Calu3 (cell line): Measurements from ENCODE around the gene CROT. TPM values are rescaled to one million over a fixed set of nuclear protein-coding genes. Genes with fewer than 3 reads are reported as not detected.

ENCODE experiments used
- BruUV-seq: library from RNA; stranded (reverse); fragments of 400-500 nt; replicated peaks from 2 replicates; lab custom pipeline; 2021; lab: Mats Ljungman, UMichigan
- CTCF ChIA-PET: fragments of 300-600 bp; sonication (Branson Sonifier 250); formaldehyde crosslinking; loops from one replicate; lab custom pipeline; 2022; ENCODE audit warnings: antibody characterized with exemption; lab: Charles Lee
- DNase-seq: peaks from one replicate; pipeline ENCODE4 v3.0.0; 2022
- H3K27ac Mint-ChIP-seq: one replicate; pipeline ENCODE4 v1.8.0; 2022; ENCODE audit warnings: mixed read lengths; ENCODE audit not compliant: unreplicated experiment
- H3K27me3 Mint-ChIP-seq: one replicate; pipeline ENCODE4 v1.8.0; 2022; ENCODE audit warnings: mixed read lengths; ENCODE audit not compliant: unreplicated experiment
- H3K36me3 Mint-ChIP-seq: one replicate; pipeline ENCODE4 v1.8.0; 2022; ENCODE audit warnings: mild to moderate bottlenecking, moderate library complexity, mixed read lengths; ENCODE audit not compliant: insufficient read depth, unreplicated experiment
- H3K4me1 Mint-ChIP-seq: one replicate; pipeline ENCODE4 v1.8.0; 2022; ENCODE audit warnings: mild to moderate bottlenecking, low read depth, mixed read lengths; ENCODE audit not compliant: unreplicated experiment
- H3K4me3 Mint-ChIP-seq: one replicate; pipeline ENCODE4 v1.8.0; 2022; ENCODE audit warnings: mild to moderate bottlenecking, low read depth, moderate library complexity, mixed read lengths; ENCODE audit not compliant: unreplicated experiment
- H3K9me3 Mint-ChIP-seq: one replicate; pipeline ENCODE4 v1.8.0; 2022; ENCODE audit warnings: low read depth, mixed read lengths; ENCODE audit not compliant: unreplicated experiment
- intact Hi-C: fragments of 100-400 bp; cut with micrococcal nuclease; formaldehyde crosslinking; loops from one replicate; pipeline ENCODE4 v1.10.0; 2022; ENCODE audit not compliant: unreplicated experiment
- total RNA-seq: library from RNA; stranded (reverse); gene quantifications from 2 replicates; pipeline ENCODE4 v1.2.3, GENCODE V29; 2022
- TF ChIP-seq, protein P1 (sequence below): fragments of 200-600 bp; IDR thresholded peaks from one replicate; pipeline ENCODE4 v1.8.0; 2022; ENCODE audit warnings: antibody characterized with exemption; ENCODE audit not compliant: unreplicated experiment

CROT gene
- total RNA-seq, 1 experiment from 2014 or later: 7.3 TPM

DNA sequence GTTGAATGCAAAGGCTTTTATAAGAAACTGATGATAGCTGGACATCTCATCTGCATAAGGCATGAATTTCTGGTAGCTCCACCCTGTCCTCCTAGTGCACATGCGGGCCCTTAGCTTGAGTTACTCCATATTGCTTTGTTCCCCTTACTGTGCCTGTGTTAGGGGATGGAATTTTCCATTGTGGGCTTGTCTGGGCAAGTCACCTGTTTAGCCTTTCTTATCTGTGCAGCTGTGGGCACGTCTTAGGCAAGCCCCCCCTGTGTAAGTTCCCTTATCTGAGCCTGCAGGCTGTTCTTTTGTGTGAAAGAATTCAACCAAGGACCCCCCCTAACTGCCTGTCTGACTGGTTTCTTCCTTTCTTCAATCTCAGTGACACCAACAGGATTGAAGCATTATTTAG, 14.5 kb upstream of the CROT start:
- Mint-ChIP-seq H3K9me3 (peaks cover 2% of the 10 kb centered on the region), H3K36me3 (no peaks in the 10 kb centered on the region), H3K27me3 (no peaks in the 10 kb centered on the region), H3K27ac (no peak overlapping the region), H3K4me1 (peaks cover 15% of the 10 kb centered on the region), H3K4me3 (no peak overlapping the region)
- TF ChIP-seq, protein P1, sequence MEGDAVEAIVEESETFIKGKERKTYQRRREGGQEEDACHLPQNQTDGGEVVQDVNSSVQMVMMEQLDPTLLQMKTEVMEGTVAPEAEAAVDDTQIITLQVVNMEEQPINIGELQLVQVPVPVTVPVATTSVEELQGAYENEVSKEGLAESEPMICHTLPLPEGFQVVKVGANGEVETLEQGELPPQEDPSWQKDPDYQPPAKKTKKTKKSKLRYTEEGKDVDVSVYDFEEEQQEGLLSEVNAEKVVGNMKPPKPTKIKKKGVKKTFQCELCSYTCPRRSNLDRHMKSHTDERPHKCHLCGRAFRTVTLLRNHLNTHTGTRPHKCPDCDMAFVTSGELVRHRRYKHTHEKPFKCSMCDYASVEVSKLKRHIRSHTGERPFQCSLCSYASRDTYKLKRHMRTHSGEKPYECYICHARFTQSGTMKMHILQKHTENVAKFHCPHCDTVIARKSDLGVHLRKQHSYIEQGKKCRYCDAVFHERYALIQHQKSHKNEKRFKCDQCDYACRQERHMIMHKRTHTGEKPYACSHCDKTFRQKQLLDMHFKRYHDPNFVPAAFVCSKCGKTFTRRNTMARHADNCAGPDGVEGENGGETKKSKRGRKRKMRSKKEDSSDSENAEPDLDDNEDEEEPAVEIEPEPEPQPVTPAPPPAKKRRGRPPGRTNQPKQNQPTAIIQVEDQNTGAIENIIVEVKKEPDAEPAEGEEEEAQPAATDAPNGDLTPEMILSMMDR: no peak
- intact Hi-C loops: no loop called here
- no TSS peak for BruUV-seq
- CTCF ChIA-PET: no interaction called here
- DNase-seq: no peak

DNA sequence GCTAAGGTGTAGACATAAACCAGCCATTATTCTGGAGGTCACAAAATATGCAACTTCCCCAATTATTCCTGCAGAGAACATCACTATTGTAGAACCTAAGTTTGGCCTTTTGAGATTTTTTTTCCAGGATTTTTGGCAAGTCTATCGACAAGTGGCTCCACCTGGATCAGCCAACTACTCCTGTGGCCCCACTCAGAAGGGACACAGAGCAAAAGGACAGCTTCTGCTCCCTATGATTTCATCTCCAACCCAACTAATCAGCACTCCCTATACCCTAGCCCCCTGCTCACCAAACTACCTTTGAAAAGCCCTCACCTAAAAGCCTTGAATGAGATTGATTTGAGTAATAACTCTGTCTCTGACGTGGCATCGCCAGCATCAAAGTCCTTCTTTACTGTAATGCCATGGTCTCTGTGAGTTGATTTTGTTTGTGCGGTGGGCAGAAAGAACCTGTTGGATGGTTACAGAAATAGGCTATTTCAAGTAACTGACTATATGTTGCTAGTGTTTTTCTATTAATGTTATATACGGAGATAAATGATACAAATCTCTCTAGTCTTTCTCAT, 13.7 kb upstream of the CROT start:
- no TSS peak for BruUV-seq
- Mint-ChIP-seq H3K27ac (no peak overlapping the region), H3K27me3 (no peaks in the 10 kb centered on the region), H3K4me3 (no peak overlapping the region), H3K36me3 (no peaks in the 10 kb centered on the region), H3K4me1 (peaks cover 15% of the 10 kb centered on the region), H3K9me3 (peaks cover 2% of the 10 kb centered on the region)
- TF ChIP-seq, protein P1: no peak
- intact Hi-C loops: no loop called here
- no peak for DNase-seq
- CTCF ChIA-PET: no interaction called here

DNA sequence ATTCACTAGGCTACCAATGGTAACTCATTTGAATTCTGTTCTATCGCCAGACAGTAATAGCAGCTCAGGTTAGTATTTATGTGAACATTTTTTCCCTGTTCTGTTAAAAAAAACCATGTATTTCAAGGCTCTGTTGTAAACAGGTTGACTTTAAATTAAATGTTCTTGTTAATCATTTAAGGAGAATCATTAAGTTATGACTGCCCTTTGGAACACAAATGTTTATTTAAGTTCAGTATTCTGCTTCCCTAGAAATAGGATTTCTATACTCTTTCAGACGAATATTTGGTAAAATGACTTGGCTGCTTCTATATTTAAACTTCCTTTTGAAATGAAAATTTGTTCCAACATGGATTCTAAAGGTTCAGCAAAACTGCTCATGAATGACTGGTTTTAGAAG, 13.1 kb upstream of the CROT start:
- CTCF ChIA-PET: no interaction called here
- intact Hi-C loops: no loop called here
- H3K36me3 Mint-ChIP-seq: no peaks in the 10 kb centered on the region
- H3K27ac Mint-ChIP-seq: no peak overlapping the region
- DNase-seq: no peak
- BruUV-seq: no TSS peak
- H3K9me3 Mint-ChIP-seq: peaks cover 2% of the 10 kb centered on the region
- no peaks in the 10 kb centered on the region for H3K27me3 Mint-ChIP-seq
- no peak overlapping the region for H3K4me3 Mint-ChIP-seq
- TF ChIP-seq, protein P1: no peak
- H3K4me1 Mint-ChIP-seq: peaks cover 15% of the 10 kb centered on the region

DNA sequence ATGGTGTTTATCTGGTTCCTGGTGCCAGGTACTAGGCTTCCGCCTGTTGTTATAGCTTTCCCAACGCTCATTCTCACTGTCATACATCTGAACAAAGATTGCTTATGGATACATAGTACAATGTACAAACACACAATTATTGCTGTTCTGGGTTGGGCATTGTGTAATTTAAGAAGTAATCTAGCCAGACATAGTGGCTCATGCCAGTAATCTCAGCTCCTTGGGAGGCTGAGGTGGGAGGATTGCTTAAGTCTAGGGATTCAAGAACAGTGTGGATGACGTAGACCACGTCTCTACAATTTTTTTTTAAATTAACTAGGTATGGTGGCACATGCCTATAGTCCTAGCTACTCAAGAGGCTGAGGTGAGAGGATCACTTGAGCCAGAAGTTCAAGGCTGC, 9.3 kb upstream of the CROT start:
- no peak overlapping the region for H3K27ac Mint-ChIP-seq
- TF ChIP-seq, protein P1: no peak
- no peak overlapping the region for H3K4me3 Mint-ChIP-seq
- BruUV-seq: no TSS peak
- no peaks in the 10 kb centered on the region for H3K36me3 Mint-ChIP-seq
- intact Hi-C loops: no loop called here
- CTCF ChIA-PET: no interaction called here
- peaks cover 11% of the 10 kb centered on the region for H3K4me1 Mint-ChIP-seq
- DNase-seq: no peak
- no peaks in the 10 kb centered on the region for H3K27me3 Mint-ChIP-seq
- no peaks in the 10 kb centered on the region for H3K9me3 Mint-ChIP-seq
